Measurements from ENCODE around the gene ZMIZ1.
"Not testable (repeated sequence)": the region's sequence is repeated elsewhere in the genome, so short reads cannot be mapped to it uniquely, and the experiment has no call there.

The ZMIZ1 gene

DNA sequence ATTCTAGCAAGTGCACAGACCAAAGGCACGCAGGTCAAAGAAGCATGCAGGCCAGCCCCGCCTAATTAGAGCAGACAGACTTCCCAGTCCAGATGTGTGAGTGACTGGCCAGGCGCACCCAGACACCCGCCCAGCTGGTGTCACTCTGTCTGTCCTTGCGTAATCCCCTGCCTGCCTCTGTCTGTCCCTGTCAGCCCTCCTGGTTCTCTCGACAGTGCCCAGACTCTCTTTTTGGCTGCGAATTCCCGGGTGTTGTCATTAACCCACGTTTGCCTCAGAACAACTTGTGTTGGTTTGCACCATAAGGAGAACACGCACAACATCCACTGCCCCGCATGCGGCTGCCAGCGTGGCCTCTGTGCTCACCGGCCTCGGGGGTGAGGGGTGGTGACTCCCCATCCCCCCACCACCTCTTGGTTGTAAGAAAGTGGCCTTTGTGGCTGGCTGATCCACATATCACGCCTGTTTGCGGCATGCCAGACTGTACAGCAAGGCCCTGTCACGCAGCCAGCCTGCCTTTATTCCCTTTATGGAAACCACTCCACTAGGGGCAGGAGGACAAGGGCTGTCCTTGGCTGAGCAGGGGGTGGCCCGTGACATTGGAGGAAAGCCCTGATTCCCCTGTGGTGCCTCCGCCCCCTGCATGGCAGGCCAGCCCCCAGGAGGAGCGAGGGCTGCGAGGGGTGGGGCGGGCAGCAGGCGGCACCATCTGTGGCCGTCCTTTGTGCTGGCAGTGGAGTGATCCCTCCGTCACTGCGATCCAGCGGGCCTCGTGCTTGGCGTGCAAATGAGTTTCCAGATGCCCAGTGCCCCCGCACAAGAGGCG lies 205.7 kb downstream of the ZMIZ1 start:
- peak; percentile 44 for DNase-seq

- no peak for DNase-seq
Measured at GRCh38 chr10:79275105-79275430, 206.3 kb downstream of the ZMIZ1 start.

- peak; percentile 37 for DNase-seq
Measured at GRCh38 chr10:79275431-79275851, 206.7 kb downstream of the ZMIZ1 start.

- DNase-seq = no peak
Measured at GRCh38 chr10:79277579-79278269, 209.0 kb downstream of the ZMIZ1 start.

DNA sequence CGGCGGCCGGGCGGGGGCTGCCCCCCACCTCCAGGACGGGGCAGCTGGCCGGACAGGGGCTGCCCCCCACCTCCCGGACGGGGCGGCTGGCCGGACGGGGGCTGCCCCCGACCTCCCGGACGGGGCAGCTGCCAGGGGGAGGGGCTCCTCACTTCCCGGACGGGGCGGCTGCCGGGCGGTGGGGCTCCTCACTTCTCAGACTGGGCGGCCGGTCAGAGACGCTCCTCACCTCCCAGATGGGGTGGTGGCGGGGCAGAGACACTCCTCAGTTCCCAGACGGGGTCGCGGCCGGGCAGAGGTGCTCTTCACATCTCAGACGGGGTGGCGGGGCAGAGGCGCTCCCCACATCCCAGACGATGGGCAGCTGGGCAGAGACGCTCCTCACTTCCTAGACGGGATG lies 210.3 kb downstream of the ZMIZ1 start:
- DNase-seq = not testable (repeated sequence)

- DNase-seq = no peak
Measured at GRCh38 chr10:79280956-79281355, 212.2 kb downstream of the ZMIZ1 start.

- DNase-seq = no peak
Measured at GRCh38 chr10:79282388-79282787, 213.6 kb downstream of the ZMIZ1 start.

GRCh38 chr10:79283616-79284015 lies 214.8 kb downstream of the ZMIZ1 start:
- DNase-seq = no peak

DNA sequence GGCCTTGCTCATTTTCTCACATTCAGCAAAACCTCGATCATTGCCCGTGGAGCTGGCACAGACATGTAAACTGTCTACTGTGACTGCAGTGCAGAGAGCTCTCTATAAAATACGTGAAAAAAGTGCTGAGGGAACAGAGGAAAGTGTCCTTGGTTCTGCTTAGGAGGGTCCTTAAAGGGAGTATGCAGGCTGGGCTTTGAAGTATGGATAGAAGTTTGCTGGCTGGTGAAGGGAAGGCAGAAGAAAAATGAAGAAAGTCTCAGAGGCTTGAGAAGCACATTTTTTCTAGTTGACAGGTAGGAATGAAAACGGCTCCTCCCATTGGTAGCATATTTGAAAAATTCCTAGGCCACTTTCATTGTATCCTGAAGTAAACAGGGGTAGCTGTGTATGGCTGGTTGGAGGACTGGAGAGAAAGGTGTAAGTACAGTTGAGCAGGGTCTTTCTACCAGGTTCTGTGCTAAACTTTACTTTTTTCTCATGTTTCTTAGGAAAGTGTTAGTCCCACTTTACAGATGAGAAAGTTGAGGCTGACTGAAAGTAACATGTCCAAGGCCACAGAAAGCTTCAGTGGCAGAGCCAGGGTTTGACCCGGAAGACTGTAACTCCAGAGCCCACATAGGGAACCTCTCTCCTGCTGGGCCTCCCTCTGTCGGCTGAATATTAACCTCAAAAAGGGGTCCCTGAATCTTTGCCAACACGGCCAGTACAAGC lies 215.5 kb downstream of the ZMIZ1 start:
- no peak for DNase-seq

GRCh38 chr10:79285315-79286197 lies 216.8 kb downstream of the ZMIZ1 start:
- no peak for DNase-seq

GRCh38 chr10:79286318-79286951 lies 217.7 kb downstream of the ZMIZ1 start:
- peak; percentile 38 for DNase-seq

- no peak for DNase-seq
Measured at GRCh38 chr10:79287973-79288723, 219.4 kb downstream of the ZMIZ1 start.

- no peak for DNase-seq
Measured at GRCh38 chr10:79289801-79290200, 221.0 kb downstream of the ZMIZ1 start.

GRCh38 chr10:79292026-79292766 lies 223.4 kb downstream of the ZMIZ1 start:
- DNase-seq = no peak

GRCh38 chr10:79292891-79293746 lies 224.4 kb downstream of the ZMIZ1 start:
- DNase-seq = no peak

GRCh38 chr10:79293841-79294581 lies 225.2 kb downstream of the ZMIZ1 start:
- DNase-seq = peak; percentile 36

DNA sequence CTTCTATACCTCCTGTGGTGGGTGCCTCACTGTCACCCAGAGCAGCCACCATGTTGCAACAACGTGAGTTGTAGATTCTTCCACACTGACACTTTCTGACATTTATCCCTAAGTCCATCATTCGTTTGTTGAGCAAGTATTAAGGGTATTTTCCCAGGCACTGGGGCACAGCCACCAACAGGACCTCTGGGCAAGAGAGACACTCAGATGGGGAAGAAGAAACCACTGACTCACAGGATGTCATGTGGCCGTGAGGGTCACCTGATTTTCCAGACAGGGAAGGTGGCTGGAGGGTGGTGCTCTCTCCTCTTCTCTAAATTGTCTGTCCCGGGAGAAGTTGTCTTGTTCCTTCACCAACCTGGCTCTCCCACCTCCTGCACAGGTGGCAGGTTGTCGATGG lies 226.8 kb downstream of the ZMIZ1 start:
- no peak for DNase-seq

GRCh38 chr10:79296431-79296830 lies 227.7 kb downstream of the ZMIZ1 start:
- DNase-seq = no peak
